NCI-H774 (cell line): Measurements from ENCODE around the gene PURA.

Source experiments
- DNase-seq: peaks from one replicate; lab custom pipeline; 2025; lab: John Stamatoyannopoulos, UW

Gene PURA

GRCh38 chr5:140159014-140159927, 45.4 kb downstream of the PURA start:
- DNase-seq = no peak

- DNase-seq = no peak
These were observed 48.4 kb downstream of the PURA start for GRCh38 chr5:140162275-140162674.

GRCh38 chr5:140162781-140163180, 48.9 kb downstream of the PURA start:
- DNase-seq = no peak

GRCh38 chr5:140165101-140165922, 51.4 kb downstream of the PURA start:
- DNase-seq = no peak

GRCh38 chr5:140165923-140166270, 52.0 kb downstream of the PURA start:
- DNase-seq = no peak

GRCh38 chr5:140166911-140167310, 53.0 kb downstream of the PURA start:
- no peak for DNase-seq

GRCh38 chr5:140168371-140168770, 54.5 kb downstream of the PURA start:
- DNase-seq = no peak

GRCh38 chr5:140169410-140169809, 55.5 kb downstream of the PURA start:
- DNase-seq = no peak

GRCh38 chr5:140172483-140172882, 58.6 kb downstream of the PURA start:
- DNase-seq = no peak

GRCh38 chr5:140174014-140174413, 60.1 kb downstream of the PURA start:
- DNase-seq = no peak

GRCh38 chr5:140174465-140175366, 60.8 kb downstream of the PURA start, which contains the start of gene CYSTM1:
TSS of gene CYSTM1 (plus strand) at chr5:140175188. CDS start at chr5:140194466, 19,278 bp downstream.
- peak; percentile 96 for DNase-seq
